Measurements from ENCODE around the gene PAK4. TPM values are rescaled to one million over a fixed set of nuclear protein-coding genes. Genes with fewer than 3 reads are reported as not detected.

Gene PAK4
- total RNA-seq, 1 experiment from 2014 or later, result 55.2 TPM

DNA sequence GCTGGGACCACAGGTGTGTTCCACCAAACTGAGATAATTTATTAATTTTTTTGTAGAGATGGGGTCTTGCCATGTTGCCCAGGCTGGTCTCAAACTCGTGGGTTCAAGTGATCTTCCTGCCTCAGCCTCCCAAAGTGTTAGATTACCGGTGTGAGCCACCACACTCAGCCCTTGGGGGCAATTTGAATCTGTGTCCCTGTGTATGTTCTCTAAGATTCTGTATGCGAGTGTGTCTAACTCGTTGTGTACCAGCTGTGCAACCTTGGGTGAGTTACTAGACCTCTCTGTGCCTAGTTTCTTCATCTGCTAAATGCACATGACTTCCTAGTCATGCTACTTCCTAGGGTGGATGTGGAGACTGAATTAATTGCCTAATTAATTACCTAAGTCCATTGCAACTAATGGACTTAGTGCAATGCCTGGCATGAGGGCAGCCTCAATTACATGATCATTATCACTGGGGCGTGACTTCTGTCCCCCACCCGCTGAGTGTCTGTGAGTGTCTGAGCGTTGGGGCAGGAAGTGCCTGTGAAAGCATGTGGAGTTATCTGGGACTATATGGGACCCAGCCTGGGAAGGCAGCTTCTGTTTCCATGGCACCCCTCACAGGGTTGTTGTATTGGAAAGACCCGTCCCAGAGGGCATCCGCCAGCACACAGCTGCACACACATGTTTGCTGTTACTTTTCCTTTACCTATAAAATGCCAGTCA lies 69.4 kb downstream of the PAK4 start:
- no TSS peak for BruUV-seq (replicated peaks)
- Histone ChIP-seq H3K4me3 (ENCODE audit: low read depth, low read length, poor library complexity, severe bottlenecking) (no peak overlapping the region), H3K9me3 (ENCODE audit: low read depth, low read length, poor library complexity, severe bottlenecking) (no peaks in the 10 kb centered on the region), H3K27me3 (replicated peaks; ENCODE audit: insufficient read depth, low read depth, low read length, poor library complexity) (peaks cover 40% of the 10 kb centered on the region), H3K4me1 (ENCODE audit: insufficient read depth, low read length, poor library complexity, severe bottlenecking) (no peaks in the 10 kb centered on the region), H3K36me3 (ENCODE audit: insufficient read depth, low read length, poor library complexity, severe bottlenecking) (no peaks in the 10 kb centered on the region), H3K27ac (ENCODE audit: low read depth, low read length, poor library complexity, severe bottlenecking) (no peak overlapping the region)
- intact Hi-C loops (cut with micrococcal nuclease; ENCODE audit: unreplicated experiment), result no loop called here
- ChIA-PET CTCF (no interaction called here), POLR2A (ENCODE audit: low non-redundant PET) (no interaction called here)
- TF ChIP-seq EZH2 (IDR thresholded peaks at IDR 0.05; ENCODE audit: borderline replicate concordance, low read depth, low read length, poor library complexity, severe bottlenecking), result no peak
- TF ChIP-seq, protein P1, sequence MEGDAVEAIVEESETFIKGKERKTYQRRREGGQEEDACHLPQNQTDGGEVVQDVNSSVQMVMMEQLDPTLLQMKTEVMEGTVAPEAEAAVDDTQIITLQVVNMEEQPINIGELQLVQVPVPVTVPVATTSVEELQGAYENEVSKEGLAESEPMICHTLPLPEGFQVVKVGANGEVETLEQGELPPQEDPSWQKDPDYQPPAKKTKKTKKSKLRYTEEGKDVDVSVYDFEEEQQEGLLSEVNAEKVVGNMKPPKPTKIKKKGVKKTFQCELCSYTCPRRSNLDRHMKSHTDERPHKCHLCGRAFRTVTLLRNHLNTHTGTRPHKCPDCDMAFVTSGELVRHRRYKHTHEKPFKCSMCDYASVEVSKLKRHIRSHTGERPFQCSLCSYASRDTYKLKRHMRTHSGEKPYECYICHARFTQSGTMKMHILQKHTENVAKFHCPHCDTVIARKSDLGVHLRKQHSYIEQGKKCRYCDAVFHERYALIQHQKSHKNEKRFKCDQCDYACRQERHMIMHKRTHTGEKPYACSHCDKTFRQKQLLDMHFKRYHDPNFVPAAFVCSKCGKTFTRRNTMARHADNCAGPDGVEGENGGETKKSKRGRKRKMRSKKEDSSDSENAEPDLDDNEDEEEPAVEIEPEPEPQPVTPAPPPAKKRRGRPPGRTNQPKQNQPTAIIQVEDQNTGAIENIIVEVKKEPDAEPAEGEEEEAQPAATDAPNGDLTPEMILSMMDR (conservative IDR thresholded peaks at IDR 0.05; ENCODE audit: low read depth, low read length), result no peak
- peak; percentile 54 for DNase-seq (ENCODE audit: low spot score)

DNA sequence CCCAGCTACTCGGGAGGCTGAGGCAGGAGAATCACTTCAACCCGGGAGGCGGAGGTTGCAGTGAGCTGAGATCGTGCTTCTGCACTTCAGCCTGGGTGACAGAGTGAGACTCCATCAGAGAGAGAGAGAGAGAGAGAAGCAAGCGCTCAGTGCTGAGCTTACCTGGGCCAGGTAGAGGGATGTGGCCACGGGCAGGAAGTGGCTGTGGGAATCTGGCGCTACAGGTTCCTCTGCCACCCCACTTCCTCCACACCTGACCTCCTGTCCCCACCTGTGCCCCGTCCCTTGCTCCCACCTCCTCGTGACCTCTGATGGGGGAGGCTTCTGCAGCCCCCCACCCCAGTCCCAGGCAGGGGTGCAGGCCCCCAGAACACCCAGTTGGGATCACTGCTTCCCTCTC lies 70.2 kb downstream of the PAK4 start:
- no peak overlapping the region for H3K27ac ChIP-seq (ENCODE audit: low read depth, low read length, poor library complexity, severe bottlenecking)
- BruUV-seq (replicated peaks), result no TSS peak
- no peak for DNase-seq (ENCODE audit: low spot score)
- no peak overlapping the region for H3K4me3 ChIP-seq (ENCODE audit: low read depth, low read length, poor library complexity, severe bottlenecking)
- H3K27me3 ChIP-seq (replicated peaks; ENCODE audit: insufficient read depth, low read depth, low read length, poor library complexity), result peaks cover 40% of the 10 kb centered on the region
- no peaks in the 10 kb centered on the region for H3K4me1 ChIP-seq (ENCODE audit: insufficient read depth, low read length, poor library complexity, severe bottlenecking)
- ChIA-PET CTCF (no interaction called here), POLR2A (ENCODE audit: low non-redundant PET) (no interaction called here)
- no peaks in the 10 kb centered on the region for H3K36me3 ChIP-seq (ENCODE audit: insufficient read depth, low read length, poor library complexity, severe bottlenecking)
- H3K9me3 ChIP-seq (ENCODE audit: low read depth, low read length, poor library complexity, severe bottlenecking), result no peaks in the 10 kb centered on the region
- TF ChIP-seq EZH2 (IDR thresholded peaks at IDR 0.05; ENCODE audit: borderline replicate concordance, low read depth, low read length, poor library complexity, severe bottlenecking), result no peak
- TF ChIP-seq, protein P1 (conservative IDR thresholded peaks at IDR 0.05; ENCODE audit: low read depth, low read length), result no peak
- intact Hi-C loops (cut with micrococcal nuclease; ENCODE audit: unreplicated experiment), result no loop called here

DNA sequence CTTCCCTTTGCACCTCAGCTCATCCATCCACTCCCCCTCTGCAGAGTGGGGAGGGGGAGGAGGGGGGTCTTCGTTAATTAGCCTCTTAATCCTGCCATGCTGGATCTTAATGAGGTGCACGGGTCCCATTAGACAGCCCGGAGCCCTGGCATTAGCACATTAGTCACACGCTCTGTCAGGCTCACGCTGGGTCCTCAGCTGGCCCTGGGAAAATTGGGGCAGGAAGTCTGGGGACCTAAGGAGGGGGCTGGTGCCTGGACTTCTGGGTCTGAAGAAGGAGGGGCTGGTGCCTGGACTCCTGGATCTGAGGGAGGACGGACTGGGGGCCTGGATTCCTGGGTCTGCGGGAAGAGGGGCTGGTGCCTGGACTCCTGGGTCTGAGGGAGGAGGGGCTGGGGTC lies 70.7 kb downstream of the PAK4 start:
- CTCF ChIA-PET, result no interaction called here

More for the DNA sequence above, 70.7 kb downstream of the PAK4 start:
- no TSS peak for BruUV-seq (replicated peaks)
- Histone ChIP-seq H3K9me3 (ENCODE audit: low read depth, low read length, poor library complexity, severe bottlenecking) (no peaks in the 10 kb centered on the region), H3K27ac (ENCODE audit: low read depth, low read length, poor library complexity, severe bottlenecking) (no peak overlapping the region), H3K27me3 (replicated peaks; ENCODE audit: insufficient read depth, low read depth, low read length, poor library complexity) (peaks cover 40% of the 10 kb centered on the region), H3K4me3 (ENCODE audit: low read depth, low read length, poor library complexity, severe bottlenecking) (no peak overlapping the region), H3K36me3 (ENCODE audit: insufficient read depth, low read length, poor library complexity, severe bottlenecking) (no peaks in the 10 kb centered on the region), H3K4me1 (ENCODE audit: insufficient read depth, low read length, poor library complexity, severe bottlenecking) (no peaks in the 10 kb centered on the region)
- no peak for DNase-seq (ENCODE audit: low spot score)
- intact Hi-C loops (cut with micrococcal nuclease; ENCODE audit: unreplicated experiment), result no loop called here
- POLR2A ChIA-PET (ENCODE audit: low non-redundant PET), result no interaction called here
- TF ChIP-seq, protein P1 (conservative IDR thresholded peaks at IDR 0.05; ENCODE audit: low read depth, low read length), result no peak
- no peak for TF ChIP-seq EZH2 (IDR thresholded peaks at IDR 0.05; ENCODE audit: borderline replicate concordance, low read depth, low read length, poor library complexity, severe bottlenecking)

Data from A673 (cell line).